ENCODE data around the gene ZNF529. TPM values are rescaled to one million over a fixed set of nuclear protein-coding genes. Genes with fewer than 3 reads are reported as not detected.
A peak's percentile ranks its signal among the peaks of the same experiment; 100 is the strongest.

Gene ZNF529
- total and polyA plus RNA-seq, 10 of the 15 experiments (the other 5 are each of a cell fraction or from before 2014, with no cell fraction given), result 1.8 to 12.5 (median 4.5) TPM

DNA sequence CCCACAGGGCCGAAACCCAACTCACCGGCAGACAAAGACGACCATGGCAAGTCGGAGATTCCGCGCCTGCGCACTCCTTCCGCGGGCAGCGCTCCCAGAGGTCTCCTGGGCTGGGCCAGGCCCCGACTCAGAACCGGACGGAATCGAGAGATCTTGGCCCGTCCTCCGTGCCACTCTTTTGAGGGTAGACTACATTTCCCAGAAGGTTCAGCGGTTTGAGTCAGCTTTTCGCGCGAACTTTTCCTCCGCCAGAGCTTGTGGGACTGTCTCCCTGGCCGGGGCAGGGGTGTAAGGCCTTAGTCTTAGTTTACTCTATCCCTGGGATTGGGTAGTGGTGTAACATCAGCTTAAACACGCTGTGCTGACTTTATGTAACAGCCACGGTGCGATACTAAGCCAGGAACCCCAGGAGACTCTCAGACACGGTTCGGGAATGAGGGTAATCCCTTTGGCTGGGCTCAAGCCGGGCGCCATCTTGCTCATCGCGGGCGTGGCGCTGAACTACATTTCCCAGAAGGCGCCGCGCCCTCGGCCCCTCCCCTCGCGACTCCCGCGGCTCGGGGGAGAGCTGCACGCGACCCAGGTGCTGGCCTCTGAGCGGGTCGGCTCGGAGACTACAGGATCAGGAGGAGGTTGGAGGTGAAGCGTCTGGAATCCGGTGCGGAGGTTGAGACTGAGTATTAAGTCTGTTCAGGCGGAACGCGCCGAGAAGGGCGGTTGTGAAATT is 44.7 kb downstream of the ZNF529 start, which contains the start of gene ZNF260 (continued):
- TF ChIP-seq ZBTB40 (IDR thresholded peaks at IDR 0.05; ENCODE audit: borderline replicate concordance) (peak; percentile 46; the same call in 1 of the 2 replicates), CTCF (IDR thresholded peaks at IDR 0.05 in 2 of 3, conservative IDR thresholded peaks at IDR 0.05 in 1 of 3; ENCODE audit: control insufficient read depth in 2 of 3, extremely low read depth in 1 of 3, insufficient read depth in 1 of 3, low read depth in 3 of 3, low read length in 3 of 3) (no peak), NR2C1 (IDR thresholded peaks at IDR 0.05) (peak; percentile 62; the same call in 1 of the 2 replicates), ZBED1 (IDR thresholded peaks at IDR 0.05; ENCODE audit: borderline replicate concordance) (no peak), BCLAF1 (IDR thresholded peaks at IDR 0.05) (no peak), NFYA (IDR thresholded peaks at IDR 0.05; ENCODE audit: borderline replicate concordance, low read depth, low read length) (no peak), HSF1 (IDR thresholded peaks at IDR 0.05; ENCODE audit: low read depth, low read length) (no peak), IKZF1 (conservative IDR thresholded peaks at IDR 0.05) (peak; percentile 98), POLR2AphosphoS5 (IDR thresholded peaks at IDR 0.05; ENCODE audit: low read length) (peak; percentile 81), TCF7 (IDR thresholded peaks at IDR 0.05; ENCODE audit: borderline replicate concordance) (no peak), RBBP5 (conservative IDR thresholded peaks at IDR 0.05) (no peak), JUNB (IDR thresholded peaks at IDR 0.05) (no peak), ETV6 (conservative IDR thresholded peaks at IDR 0.05 in 1 of 2, IDR thresholded peaks at IDR 0.05 in 1 of 2; ENCODE audit: borderline replicate concordance in 1 of 2, low read depth in 1 of 2) (no peak), IRF4 (IDR thresholded peaks at IDR 0.05; ENCODE audit: low read depth, low read length) (no peak)
- TF ChIP-seq, protein P1, sequence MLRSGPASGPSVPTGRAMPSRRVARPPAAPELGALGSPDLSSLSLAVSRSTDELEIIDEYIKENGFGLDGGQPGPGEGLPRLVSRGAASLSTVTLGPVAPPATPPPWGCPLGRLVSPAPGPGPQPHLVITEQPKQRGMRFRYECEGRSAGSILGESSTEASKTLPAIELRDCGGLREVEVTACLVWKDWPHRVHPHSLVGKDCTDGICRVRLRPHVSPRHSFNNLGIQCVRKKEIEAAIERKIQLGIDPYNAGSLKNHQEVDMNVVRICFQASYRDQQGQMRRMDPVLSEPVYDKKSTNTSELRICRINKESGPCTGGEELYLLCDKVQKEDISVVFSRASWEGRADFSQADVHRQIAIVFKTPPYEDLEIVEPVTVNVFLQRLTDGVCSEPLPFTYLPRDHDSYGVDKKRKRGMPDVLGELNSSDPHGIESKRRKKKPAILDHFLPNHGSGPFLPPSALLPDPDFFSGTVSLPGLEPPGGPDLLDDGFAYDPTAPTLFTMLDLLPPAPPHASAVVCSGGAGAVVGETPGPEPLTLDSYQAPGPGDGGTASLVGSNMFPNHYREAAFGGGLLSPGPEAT (IDR thresholded peaks at IDR 0.05; ENCODE audit: low read depth), result peak; percentile 87

Measured in GM12878 (cell line).